NCI-H345 treated with DMSO at 0.1 percent for 48 hours (cell line): Measurements from ENCODE around the gene RIN3.

Source experiments
- DNase-seq: peaks from one replicate; lab custom pipeline; 2025; ENCODE audit not compliant: unreplicated experiment; lab: John Stamatoyannopoulos, UW

RIN3 gene

DNA sequence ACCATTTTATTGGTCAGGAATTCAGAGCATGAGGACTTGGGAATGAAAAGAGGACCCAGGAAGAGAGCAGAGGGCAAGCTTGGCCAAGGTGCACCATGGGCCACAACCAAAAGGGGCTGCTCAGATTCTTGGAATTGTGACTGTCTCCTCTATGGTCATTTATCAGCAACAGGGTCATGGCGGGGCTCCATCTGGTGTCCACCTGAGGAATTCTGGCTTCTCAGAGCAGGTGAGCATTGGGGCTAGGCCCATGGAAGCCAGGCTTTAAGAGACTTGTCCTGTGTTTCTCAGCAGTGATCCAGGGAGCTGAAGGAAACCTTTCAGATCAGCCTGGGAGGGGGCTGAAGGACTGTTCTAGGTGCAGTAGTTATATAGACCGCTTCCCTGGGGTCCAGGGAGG, 2.6 kb upstream of the RIN3 start:
- DNase-seq = no peak

DNA sequence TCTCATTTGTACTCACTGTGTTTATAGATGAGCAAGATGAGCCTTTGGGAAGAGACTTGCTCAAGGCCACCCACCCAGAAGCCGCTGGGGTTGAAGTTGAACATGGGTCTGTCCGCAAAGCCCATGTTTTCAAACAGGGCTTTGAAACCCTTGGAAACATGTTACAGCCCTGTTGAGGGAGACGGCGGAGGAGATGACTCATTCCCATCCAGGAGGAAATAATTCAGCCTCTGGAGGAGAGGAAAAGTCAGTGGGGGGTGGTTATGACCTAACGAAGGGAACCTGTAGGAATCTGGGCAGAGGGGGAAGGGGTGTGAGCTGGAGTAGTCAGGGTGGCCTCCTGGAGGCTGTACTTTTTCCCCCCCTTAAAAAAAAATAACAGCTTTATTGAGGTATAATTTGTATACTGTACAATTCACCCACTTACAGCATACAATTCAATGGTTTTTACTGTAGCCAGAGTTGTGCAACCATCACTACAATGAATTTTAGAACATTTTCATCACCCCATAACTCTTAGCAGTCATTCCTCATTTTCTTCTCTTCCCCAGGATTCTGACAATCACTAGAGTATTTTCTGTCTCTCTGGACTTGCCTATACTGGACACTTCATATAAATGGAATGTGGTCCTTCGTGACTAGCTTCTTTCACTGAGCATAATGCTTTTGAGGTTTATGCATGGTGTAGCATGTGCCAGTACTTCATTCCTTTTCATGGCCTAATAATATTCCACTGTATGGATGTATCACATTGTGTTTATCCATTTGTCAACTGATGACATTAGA, 1.9 kb upstream of the RIN3 start:
- DNase-seq = no peak

DNA sequence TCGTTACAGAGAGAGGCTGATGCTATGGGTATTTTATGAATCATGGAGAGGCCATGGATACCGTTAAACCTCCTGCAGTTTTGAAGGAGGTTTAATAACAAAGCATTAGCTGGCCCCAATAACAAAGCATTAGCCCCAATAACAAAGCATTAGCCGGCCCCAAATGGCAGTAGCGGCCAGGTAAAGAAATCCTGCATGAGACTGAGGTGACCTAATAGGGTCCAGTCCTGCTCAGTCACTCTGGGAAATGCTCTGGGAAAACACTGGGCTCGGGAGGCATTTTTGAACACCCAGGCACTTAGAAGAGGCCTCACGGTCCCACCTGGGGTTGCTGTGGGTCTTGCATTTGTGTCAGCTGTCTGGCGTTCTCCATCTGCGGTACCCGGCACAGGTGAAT, 776 bp upstream of the RIN3 start:
- no peak for DNase-seq

GRCh38 chr14:92513966-92514843, 624 bp downstream of the RIN3 start:
- DNase-seq = no peak

DNA sequence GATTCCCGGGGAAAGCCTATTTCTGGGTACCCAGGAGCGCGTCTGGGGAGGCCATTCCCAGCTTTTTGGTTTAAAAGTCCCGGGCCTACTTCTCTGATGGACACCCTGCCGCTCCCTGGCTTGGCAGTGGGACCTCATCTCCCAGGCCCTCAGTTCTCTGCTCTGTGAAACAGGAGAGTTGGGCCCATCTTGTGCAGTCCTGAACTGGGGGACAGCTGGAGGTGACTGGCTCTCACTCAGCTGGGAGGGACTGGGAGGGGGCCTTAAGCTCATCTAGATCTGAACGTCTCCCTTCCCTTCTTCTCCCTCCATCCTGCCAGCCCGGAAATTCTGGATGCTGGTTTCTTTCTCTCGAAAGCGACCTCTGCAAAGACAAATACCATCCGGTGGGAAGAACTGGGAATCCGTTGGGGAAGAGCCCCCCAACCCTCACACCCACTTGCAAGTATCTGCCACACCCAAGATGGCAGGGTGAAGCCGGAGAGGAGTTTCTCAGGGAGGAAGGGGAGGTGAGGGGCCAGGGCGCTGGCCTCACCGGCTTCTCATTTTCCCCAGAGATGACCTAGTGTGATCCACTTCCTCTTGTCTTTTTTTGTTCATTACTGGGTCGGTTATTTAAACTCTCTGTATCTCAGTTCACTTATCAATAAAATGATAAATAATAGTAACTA, 1.4 kb downstream of the RIN3 start:
- no peak for DNase-seq

- no peak for DNase-seq
Observed at GRCh38 chr14:92515546-92516343, 2.2 kb downstream of the RIN3 start.

GRCh38 chr14:92516344-92516965, 2.9 kb downstream of the RIN3 start:
- DNase-seq = no peak

GRCh38 chr14:92516966-92517506, 3.5 kb downstream of the RIN3 start:
- DNase-seq = no peak

- DNase-seq = no peak
Observed at GRCh38 chr14:92517761-92518160, 4.2 kb downstream of the RIN3 start.

GRCh38 chr14:92519246-92520101, 5.9 kb downstream of the RIN3 start:
- no peak for DNase-seq

DNA sequence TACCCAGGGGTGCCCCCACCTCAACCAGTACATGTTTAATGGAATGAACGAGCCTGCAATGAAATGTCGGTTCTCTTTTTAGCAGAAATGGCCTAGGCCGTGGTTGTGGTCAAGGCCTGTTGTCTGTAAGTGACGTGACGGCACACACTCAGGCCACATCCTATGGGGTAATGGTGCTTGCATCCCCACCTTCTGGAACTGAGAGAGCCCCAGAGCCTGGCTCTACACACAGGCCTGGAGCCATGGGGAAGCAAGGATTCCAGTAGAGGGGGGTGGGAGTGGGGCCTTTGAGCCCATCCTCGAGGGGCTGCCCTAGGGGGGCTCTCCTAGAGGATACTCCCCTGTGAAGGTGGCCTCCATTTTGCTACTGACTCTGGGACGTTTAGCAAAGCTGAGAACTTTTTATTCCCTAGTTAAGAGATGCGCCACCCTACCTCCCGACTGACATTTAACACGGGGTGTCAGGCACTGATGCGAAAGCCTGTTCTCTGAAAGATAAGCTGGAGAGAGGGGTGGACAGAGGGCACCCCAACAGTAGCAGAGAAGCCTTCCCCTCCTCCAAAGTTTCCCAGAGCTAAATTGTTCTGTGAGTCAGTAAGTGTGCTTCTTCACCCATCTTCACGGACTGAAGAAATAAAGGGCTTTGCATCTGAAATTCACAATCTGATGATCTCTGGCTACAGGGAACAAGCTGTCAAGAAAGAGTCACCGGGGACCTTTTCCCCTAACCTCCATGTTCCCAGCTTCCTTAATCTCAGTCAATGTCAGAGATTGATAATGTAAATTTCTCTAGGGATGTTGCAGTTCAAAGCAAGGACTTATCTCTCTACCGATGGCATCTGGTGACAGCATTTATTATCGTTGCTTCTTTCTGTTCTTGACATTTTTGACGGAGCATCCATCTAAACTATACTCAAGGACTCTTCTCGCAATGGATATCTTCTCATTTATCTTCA, 6.8 kb downstream of the RIN3 start:
- no peak for DNase-seq

DNA sequence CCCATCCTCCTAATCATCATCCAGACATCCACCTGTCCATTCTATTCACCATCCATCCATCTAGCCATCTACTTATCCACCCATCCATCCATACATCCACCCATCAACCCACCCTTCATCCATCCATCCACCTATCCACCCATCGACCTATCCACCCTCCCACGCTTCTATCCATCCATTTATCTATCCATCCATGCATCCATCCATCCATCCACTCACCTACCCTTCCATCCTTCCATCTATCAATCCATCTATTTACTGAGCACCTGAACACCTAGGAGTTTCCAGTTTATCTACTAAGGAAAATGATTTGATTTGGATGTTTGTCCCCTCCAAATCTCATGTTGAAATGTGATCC, 7.5 kb downstream of the RIN3 start:
- DNase-seq = no peak

- DNase-seq = no peak
Observed at GRCh38 chr14:92523752-92524151, 10.2 kb downstream of the RIN3 start.

DNA sequence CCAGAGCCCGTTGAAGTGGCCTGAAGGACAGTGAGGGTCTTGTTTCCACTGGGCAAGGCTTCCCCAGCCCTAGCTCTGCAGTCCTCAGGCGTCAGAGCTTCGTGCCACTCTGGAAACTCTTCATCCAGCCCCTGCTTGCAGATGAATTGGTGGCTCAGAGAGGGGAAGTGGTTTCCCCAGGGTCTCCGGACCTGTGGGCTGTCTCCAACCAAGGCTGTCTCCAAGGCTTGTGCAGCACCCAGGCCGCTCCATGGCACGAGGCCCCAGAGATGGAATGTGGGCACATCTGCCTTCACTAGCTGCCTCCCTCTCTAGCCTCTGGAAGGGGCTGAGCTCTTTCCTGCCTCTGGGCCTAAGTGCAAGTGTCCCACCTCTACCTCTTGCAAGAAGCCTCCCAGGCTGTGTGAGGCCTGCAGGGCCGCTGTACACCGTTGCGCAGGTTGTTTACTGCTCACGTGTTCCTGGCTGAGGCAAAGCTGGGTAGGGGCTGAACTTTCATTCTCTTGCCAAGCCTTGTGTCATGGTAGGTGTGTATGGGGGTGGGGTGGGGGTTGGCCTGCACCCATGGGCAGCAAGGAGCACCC, 11.1 kb downstream of the RIN3 start:
- DNase-seq = no peak

DNA sequence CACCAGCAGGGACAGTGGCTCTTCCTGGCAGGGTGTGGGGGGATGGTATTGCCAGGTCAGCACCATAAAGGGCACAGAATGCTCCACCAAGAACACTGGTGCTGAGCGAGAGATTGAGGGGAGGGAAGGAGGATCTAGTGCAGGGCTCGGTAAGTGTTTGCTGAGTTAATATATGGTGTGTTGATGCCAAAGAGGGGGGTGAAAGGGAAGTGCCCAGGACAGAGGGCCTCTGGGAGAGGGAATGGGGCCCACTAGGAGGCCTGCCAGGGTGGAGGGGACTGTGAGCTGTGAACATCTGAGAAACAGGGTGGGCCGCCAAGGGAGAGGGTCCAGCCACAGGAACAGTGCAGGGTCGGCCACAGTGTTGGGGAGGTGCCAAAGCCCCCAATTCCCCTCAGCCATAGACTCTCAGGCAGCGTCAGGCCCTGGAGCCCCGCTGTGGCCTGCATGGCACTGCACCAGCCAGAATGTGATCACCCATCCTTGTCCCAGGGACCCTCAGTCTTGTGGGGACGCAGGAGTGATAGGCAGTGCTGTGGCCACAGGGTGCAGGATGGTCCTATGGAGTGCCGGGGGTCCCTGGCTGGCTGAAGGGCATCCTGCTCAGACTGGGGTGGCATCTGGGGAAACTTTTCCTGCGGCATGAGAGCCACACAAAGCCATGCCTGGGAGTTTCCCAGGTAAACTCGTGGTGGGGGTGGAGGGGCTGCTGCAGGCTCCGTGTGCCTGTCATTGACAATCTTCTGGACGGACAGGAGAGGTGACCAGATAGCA, 11.9 kb downstream of the RIN3 start:
- no peak for DNase-seq

DNA sequence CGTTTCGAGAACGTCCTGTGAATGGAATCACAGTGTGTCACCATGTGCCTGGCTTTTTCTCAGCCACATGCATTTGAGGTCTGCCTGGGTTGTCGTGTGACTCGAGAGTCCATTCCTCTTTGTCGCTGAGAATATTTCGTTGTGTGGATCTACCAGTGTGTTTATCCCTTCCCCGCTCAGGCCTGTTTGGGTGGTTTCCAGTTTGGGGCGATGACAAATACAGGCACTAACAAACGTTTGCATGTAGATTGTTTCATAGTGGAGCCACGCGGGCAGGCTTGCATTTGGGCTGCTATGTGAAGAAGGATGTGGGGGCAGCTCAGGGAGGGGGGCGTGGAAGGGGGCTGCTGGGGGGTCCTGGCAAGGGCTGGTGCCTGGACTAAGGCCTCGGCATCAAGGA, 14.1 kb downstream of the RIN3 start:
- DNase-seq = no peak

DNA sequence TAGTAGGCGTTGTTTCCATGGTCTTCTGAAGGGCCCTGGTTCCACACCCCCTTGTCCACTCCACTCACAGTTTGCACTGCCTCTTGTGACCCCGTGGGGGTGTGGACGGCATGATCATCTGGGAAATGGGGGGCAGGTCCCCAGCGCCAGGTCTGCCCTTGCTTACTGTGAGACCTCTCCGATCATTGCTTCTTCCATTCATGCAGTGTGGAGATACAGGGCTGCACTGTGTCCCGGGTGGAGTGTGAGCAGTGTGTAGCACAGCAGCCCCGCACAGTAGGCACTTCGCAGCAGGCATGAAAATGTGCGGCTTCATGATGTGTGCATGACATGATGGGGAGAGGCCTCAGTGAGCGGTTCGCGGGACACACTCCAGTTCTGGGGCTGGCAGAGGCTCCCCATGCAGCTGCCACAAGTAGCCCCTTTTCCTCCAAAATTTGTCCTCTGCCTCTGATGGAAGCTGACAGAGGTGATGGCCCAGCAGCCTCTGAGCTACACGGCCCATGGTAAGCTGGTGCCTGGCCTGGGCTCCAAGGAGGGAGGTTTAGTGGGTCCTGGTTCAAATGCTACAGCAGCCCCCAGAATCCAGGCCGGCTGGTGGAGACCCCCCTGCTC, 15.0 kb downstream of the RIN3 start:
- no peak for DNase-seq
